Measurements from ENCODE around the gene ASB2. TPM values are rescaled to one million over a fixed set of nuclear protein-coding genes. Genes with fewer than 3 reads are reported as not detected.

Gene ASB2
- total RNA-seq, 2 donors from 2014 or later: 12.3 to 55.1 TPM

- DNase-seq (ENCODE audit: low spot score) (no peak), ATAC-seq (no peak)
- Mint-ChIP-seq H3K9me3 (no peaks in the 10 kb centered on the region), H3K4me3 (no peak within 1 kb of the TSS), H3K27ac (no peak within 1 kb of the TSS), H3K4me1 (ENCODE audit: low read depth in 2 of 2) (no peaks in the 10 kb centered on the region), H3K27me3 (no peaks in the 10 kb centered on the region), H3K36me3 (no peaks in the 10 kb centered on the region)
Measured at GRCh38 chr14:93926873-93927799, 49.2 kb downstream of the ASB2 start, which contains the start of gene FAM181A. Gene FAM181A (plus strand): TSS chr14:93927344. CDS start chr14:93928286, 942 bp downstream.

DNA sequence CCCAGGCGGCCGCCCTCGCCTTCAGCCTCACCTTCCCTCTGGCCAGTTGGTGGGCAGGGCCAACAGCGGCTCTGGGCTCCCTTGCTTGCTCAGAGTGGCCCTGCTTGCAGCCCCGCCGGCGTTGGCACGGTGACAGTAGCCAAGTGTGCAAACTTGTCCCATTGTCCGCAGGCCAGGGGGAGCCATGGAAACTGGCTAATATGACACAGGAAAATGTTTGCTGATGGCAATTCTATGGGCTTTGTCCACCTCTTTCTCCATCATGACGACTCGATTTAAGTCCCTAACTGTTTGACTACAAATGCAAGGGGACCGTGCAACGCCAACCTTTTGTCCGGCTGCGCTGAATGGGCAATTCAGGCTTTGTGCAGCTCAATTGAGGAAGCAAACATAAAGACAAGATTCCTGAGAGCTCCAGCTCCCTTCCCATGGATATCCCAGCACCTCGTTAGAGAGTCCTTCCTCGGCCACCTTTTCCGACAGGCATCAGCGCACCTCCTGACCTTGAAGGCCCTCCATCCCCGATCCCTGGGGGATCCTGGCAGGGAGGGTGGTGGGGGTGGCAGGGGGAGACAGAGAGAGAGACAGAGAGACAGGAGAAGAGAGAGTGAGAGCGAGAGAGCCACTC is 50.0 kb downstream of the ASB2 start:
- H3K27me3 Mint-ChIP-seq: no peaks in the 10 kb centered on the region
- H3K36me3 Mint-ChIP-seq: no peaks in the 10 kb centered on the region
- H3K9me3 Mint-ChIP-seq: no peaks in the 10 kb centered on the region
- H3K4me3 Mint-ChIP-seq: no peak overlapping the region
- ATAC-seq (no peak), DNase-seq (ENCODE audit: low spot score) (no peak)
- H3K27ac Mint-ChIP-seq: no peak overlapping the region
- H3K4me1 Mint-ChIP-seq (ENCODE audit: low read depth in 2 of 2): no peaks in the 10 kb centered on the region

- no peaks in the 10 kb centered on the region for H3K9me3 Mint-ChIP-seq
- H3K4me1 Mint-ChIP-seq (ENCODE audit: low read depth in 2 of 2): no peaks in the 10 kb centered on the region
- H3K27me3 Mint-ChIP-seq: peaks cover 0 to under 1% of the 10 kb centered on the region in 2 donors
- DNase-seq (ENCODE audit: low spot score): no peak
- no peaks in the 10 kb centered on the region for H3K36me3 Mint-ChIP-seq
- no peak for ATAC-seq
- no peak overlapping the region for H3K4me3 Mint-ChIP-seq
- no peak overlapping the region for H3K27ac Mint-ChIP-seq
Measured at GRCh38 chr14:93925374-93925895, 50.9 kb downstream of the ASB2 start.

DNA sequence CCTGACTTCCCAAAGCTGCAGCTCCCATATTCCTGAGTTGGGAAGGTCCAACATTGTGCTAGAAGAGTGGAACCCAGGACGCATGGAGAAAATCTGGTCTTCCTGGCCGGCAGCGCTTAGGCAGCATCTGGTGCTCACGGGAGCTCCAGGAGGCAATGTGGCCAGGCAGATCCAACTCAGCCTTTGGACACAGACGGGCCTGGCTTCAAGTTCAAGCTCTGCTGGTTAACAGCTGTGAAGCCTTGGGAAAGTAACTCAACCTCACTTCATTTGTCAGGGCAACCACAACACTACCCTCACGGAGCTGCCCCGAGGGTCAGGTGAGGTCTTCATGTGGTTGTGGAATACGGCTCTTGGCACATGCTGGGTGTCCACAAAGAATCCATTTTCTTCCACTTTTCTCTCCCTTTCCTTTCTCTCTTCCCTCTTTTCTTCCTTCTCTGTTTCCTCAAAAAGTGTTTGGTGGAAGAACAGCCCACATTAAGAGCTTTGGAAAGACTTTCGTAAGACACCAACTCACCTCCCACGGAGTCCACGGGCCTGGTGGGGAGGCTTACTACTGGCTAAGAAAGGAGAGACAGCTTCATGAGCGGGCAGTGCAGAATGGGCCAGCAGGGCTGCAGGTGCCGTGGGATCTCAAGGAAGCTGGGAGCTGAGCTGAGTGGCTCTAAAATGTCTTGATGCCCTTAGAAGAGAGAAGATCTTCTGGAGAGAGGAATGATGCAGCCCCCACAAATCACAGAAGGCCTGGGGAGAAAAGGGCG is 51.6 kb downstream of the ASB2 start:
- Mint-ChIP-seq H3K4me3 (no peak overlapping the region), H3K27me3 (peaks cover 3 to 7% of the 10 kb centered on the region in 2 donors), H3K4me1 (ENCODE audit: low read depth in 2 of 2) (no peaks in the 10 kb centered on the region), H3K27ac (no peak overlapping the region), H3K9me3 (peaks cover 1% of the 10 kb centered on the region), H3K36me3 (peaks cover 2% of the 10 kb centered on the region)
- ATAC-seq (no peak), DNase-seq (ENCODE audit: low spot score) (no peak)

GRCh38 chr14:93923626-93924025 is 52.7 kb downstream of the ASB2 start:
- Mint-ChIP-seq H3K4me3 (no peak overlapping the region), H3K36me3 (peaks cover 6% of the 10 kb centered on the region), H3K27me3 (peaks cover 7 to 12% of the 10 kb centered on the region in 2 donors), H3K9me3 (peaks cover 3% of the 10 kb centered on the region), H3K4me1 (ENCODE audit: low read depth in 2 of 2) (no peaks in the 10 kb centered on the region), H3K27ac (no peak overlapping the region)
- ATAC-seq (no peak), DNase-seq (ENCODE audit: low spot score) (no peak)

GRCh38 chr14:93921001-93921806 is 55.2 kb downstream of the ASB2 start:
- Mint-ChIP-seq H3K27ac (no peak overlapping the region), H3K4me3 (no peak overlapping the region), H3K9me3 (peaks cover 3% of the 10 kb centered on the region), H3K36me3 (peaks cover 6% of the 10 kb centered on the region), H3K4me1 (ENCODE audit: low read depth in 2 of 2) (no peaks in the 10 kb centered on the region), H3K27me3 (peaks cover 9 to 19% of the 10 kb centered on the region in 2 donors)
- no peak for ATAC-seq
- no peak for DNase-seq (ENCODE audit: low spot score)

DNA sequence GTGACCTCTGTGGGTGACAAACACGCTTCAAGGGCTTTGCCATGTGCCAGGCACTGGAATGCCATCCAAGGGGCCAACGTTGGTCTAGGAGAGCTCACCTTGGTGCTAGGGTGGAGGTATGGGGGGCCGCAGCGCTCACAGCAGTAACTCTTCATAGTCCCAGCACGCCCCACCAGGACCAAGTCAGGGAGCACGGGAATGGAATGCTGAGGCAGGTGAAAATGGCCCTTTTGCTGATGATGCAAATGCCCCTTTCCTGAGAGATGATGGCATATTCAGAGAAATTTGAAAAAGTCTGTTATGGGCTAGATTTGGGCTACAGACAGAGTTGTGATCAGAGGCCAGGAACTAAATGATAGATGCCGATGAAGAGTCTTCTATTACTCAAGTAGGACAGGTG is 59.2 kb downstream of the ASB2 start:
- DNase-seq (ENCODE audit: low spot score): no peak
- no peak for ATAC-seq
- Mint-ChIP-seq H3K36me3 (peaks cover 6% of the 10 kb centered on the region), H3K4me3 (no peak overlapping the region), H3K27me3 (peaks cover 11 to 26% of the 10 kb centered on the region in 2 donors), H3K27ac (no peak overlapping the region), H3K4me1 (ENCODE audit: low read depth in 2 of 2) (no peaks in the 10 kb centered on the region), H3K9me3 (peaks cover 7% of the 10 kb centered on the region)

DNA sequence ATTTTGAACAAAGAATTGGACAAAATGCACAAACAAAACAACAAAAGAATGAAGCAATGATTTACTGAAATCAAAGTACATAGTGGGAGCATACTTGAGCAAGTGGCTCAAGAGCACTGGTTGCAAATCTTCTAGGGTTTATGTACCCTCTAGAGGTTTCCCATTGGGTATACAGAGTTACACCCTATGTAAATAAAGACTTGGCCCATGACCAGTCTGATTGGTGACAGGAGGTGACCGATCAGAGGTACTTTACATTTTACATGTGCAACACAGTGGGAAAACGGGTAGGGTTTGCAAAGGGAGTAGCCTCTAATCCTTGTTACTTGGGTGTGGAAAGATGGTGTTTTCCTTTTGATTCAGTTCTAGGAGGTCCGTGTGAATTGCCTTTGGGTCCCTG is 59.9 kb downstream of the ASB2 start:
- no peaks in the 10 kb centered on the region for H3K4me1 Mint-ChIP-seq (ENCODE audit: low read depth in 2 of 2)
- no peak overlapping the region for H3K4me3 Mint-ChIP-seq
- ATAC-seq: no peak
- DNase-seq (ENCODE audit: low spot score): no peak
- no peak overlapping the region for H3K27ac Mint-ChIP-seq
- H3K27me3 Mint-ChIP-seq: peaks cover 11 to 26% of the 10 kb centered on the region in 2 donors
- peaks cover 7% of the 10 kb centered on the region for H3K9me3 Mint-ChIP-seq
- H3K36me3 Mint-ChIP-seq: peaks cover 6% of the 10 kb centered on the region

DNA sequence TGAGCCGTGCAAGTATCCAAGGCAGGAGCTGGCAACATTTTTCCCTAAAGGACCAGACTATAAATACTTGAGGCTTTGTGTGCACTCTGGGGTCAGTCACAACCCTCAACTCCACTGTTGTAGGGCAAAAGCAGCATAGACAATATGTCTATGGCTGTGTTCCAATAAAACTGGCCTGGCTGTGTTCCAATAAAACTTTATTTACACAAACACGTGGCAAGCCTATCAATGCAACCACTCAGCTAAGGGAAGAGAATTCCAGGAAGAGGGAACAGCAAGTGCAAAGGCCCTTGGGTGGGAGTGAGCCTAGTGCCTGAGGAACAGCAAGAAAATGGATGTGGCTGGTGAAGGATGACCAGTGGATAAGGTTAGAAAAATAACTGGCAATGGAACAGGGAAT is 60.6 kb downstream of the ASB2 start:
- Mint-ChIP-seq H3K27ac (no peak overlapping the region), H3K36me3 (peaks cover 6% of the 10 kb centered on the region), H3K4me3 (no peak overlapping the region), H3K4me1 (ENCODE audit: low read depth in 2 of 2) (no peaks in the 10 kb centered on the region), H3K9me3 (peaks cover 7% of the 10 kb centered on the region), H3K27me3 (peaks cover 11 to 26% of the 10 kb centered on the region in 2 donors)
- ATAC-seq: no peak
- DNase-seq (ENCODE audit: low spot score): no peak

GRCh38 chr14:93915070-93915705 is 61.2 kb downstream of the ASB2 start:
- Mint-ChIP-seq H3K4me3 (no peak overlapping the region), H3K27ac (no peak overlapping the region), H3K27me3 (peaks cover 10 to 23% of the 10 kb centered on the region in 2 donors), H3K9me3 (peaks cover 7% of the 10 kb centered on the region), H3K36me3 (peaks cover 6% of the 10 kb centered on the region), H3K4me1 (ENCODE audit: low read depth in 2 of 2) (no peaks in the 10 kb centered on the region)
- peak in 1 of 2 donors; percentile 29 for ATAC-seq
- no peak for DNase-seq (ENCODE audit: low spot score)

DNA sequence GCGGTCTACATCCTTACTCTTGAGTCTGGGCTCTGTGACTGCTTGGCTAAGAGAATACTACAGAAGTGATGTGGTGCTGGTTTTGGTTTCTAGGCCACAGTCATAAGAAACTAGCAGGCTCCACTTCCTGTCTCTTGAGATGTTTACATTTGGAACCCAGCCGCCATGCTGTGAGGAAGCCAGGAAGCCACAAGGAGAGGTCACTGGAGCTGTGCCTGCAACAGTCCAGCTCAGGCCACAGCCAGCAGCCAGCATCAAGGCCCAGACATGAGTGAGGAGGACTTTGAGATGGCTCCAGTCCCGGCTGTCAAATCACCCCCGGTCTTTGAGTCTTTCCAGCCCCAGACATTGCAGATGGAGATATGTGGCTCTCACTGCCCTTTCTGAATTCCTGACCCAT is 62.1 kb downstream of the ASB2 start:
- Mint-ChIP-seq H3K27me3 (peaks cover 5 to 14% of the 10 kb centered on the region in 2 donors), H3K27ac (no peak overlapping the region), H3K4me1 (ENCODE audit: low read depth in 2 of 2) (no peaks in the 10 kb centered on the region), H3K9me3 (peaks cover 4% of the 10 kb centered on the region), H3K36me3 (no peaks in the 10 kb centered on the region), H3K4me3 (no peak overlapping the region)
- DNase-seq (ENCODE audit: low spot score) (no peak), ATAC-seq (peak in 1 of 2 donors; percentile 61)

- Mint-ChIP-seq H3K9me3 (peaks cover 4% of the 10 kb centered on the region), H3K4me1 (ENCODE audit: low read depth in 2 of 2) (no peaks in the 10 kb centered on the region), H3K27me3 (peaks cover 2 to 14% of the 10 kb centered on the region in 2 donors), H3K27ac (no peak overlapping the region), H3K4me3 (no peak overlapping the region), H3K36me3 (no peaks in the 10 kb centered on the region)
- ATAC-seq: no peak
- no peak for DNase-seq (ENCODE audit: low spot score)
Measured at GRCh38 chr14:93912782-93913181, 63.6 kb downstream of the ASB2 start.

Measured in natural killer cell treated with Interleukin-12 subunit alpha and Interleukin-12 subunit beta and Interleukin-15 and Interleukin-18, amount 100 ng/mL, for 72 hours (primary cell).